Thoracic aorta (tissue), 2 donors: Measurements from ENCODE around the gene DOCK3. TPM values are rescaled to one million over a fixed set of nuclear protein-coding genes. Genes with fewer than 3 reads are reported as not detected.

Experiments
- ATAC-seq: fragments of 150-250 bp; one replicate; pipeline ENCODE4 v1.8.0; 2017; ENCODE audit warnings: low read depth; ENCODE audit not compliant: insufficient number of reproducible peaks, low FRiP score
- DNase-seq: peaks from one replicate; pipeline ENCODE4 v3.0.0-alpha.2; 2020; ENCODE audit warnings: low spot score
- H3K27ac ChIP-seq, 2 donors: fragments of 200-600 bp; sonication (generic); 1 replicate in 1 of 2; 2 replicates in 1 of 2; pipeline ENCODE4 v1.5.1; 2016; ENCODE audit warnings: mild to moderate bottlenecking in 2 of 2, moderate library complexity in 2 of 2
- H3K27me3 ChIP-seq: fragments of 200-600 bp; sonication (generic); replicated peaks from 2 replicates; pipeline ENCODE4 v1.6.0; 2016; ENCODE audit warnings: mild to moderate bottlenecking; ENCODE audit not compliant: insufficient read depth
- H3K36me3 ChIP-seq: fragments of 200-600 bp; sonication (generic); one replicate; pipeline ENCODE4 v1.5.1; 2016
- H3K4me1 ChIP-seq, 2 donors: fragments of 200-600 bp; sonication (generic); 1 replicate in 1 of 2; 2 replicates in 1 of 2; pipeline versions ENCODE4 v1.5.1 to v1.6.0; 2016; ENCODE audit warnings: low read depth in 2 of 2, mild to moderate bottlenecking in 1 of 2; ENCODE audit not compliant: control insufficient read depth in 1 of 2
- H3K4me3 ChIP-seq: fragments of 200-600 bp; sonication (generic); 2 replicates; pipeline ENCODE4 v1.5.1; 2016; ENCODE audit warnings: mild to moderate bottlenecking
- H3K9me3 ChIP-seq: fragments of 200-600 bp; sonication (generic); 2 replicates; pipeline ENCODE4 v1.5.1; 2016
- CTCF ChIP-seq: fragments of 200-600 bp; sonication (generic); IDR thresholded peaks from one replicate; pipeline ENCODE4 v1.5.1; 2019; ENCODE audit warnings: antibody characterized with exemption
- total RNA-seq, 2 donors: library from RNA; depleted of rRNA; stranded (reverse); fragments of >200 nt; gene quantifications; one replicate each; pipeline versions ENCODE4 v1.1.0 to v1.2.3, GENCODE V29; 2016

Gene DOCK3
- total RNA-seq, 2 donors from 2014 or later = 0.14 to 0.71 TPM

- H3K9me3 ChIP-seq = no peaks in the 10 kb centered on the region
- H3K27me3 ChIP-seq = no peaks in the 10 kb centered on the region
- DNase-seq (no peak), ATAC-seq (no peak)
- no peak overlapping the region for H3K27ac ChIP-seq
- TF ChIP-seq CTCF = no peak
- no peak overlapping the region for H3K4me3 ChIP-seq
- no peaks in the 10 kb centered on the region for H3K4me1 ChIP-seq
- no peaks in the 10 kb centered on the region for H3K36me3 ChIP-seq
Observed at GRCh38 chr3:51145811-51146585, 471.3 kb downstream of the DOCK3 start.

GRCh38 chr3:51146781-51147180, 472.1 kb downstream of the DOCK3 start:
- Histone ChIP-seq H3K27ac (no peak overlapping the region), H3K4me3 (no peak overlapping the region), H3K9me3 (no peaks in the 10 kb centered on the region), H3K36me3 (no peaks in the 10 kb centered on the region), H3K4me1 (no peaks in the 10 kb centered on the region), H3K27me3 (no peaks in the 10 kb centered on the region)
- TF ChIP-seq CTCF = no peak
- DNase-seq (no peak), ATAC-seq (no peak)

DNA sequence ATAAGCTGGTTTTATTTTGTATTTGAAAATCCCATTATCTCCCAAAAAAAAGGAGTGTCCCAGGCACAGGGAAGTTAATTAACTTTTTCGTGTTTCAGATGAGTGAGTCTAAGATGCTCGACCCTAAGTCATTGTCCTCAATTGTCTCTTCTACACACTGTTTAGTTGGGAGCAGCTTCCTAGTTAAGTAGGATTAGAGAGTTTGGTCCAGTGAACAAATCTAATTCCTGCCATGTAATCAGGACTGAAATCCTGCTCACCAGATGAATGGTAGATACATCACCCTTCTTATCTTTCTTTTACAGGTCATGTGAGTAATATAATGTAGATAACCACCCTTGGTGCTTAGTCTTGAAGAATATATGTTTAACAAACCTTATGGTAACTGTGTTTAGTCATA, 481.4 kb downstream of the DOCK3 start:
- no peaks in the 10 kb centered on the region for H3K36me3 ChIP-seq
- ATAC-seq = no peak
- H3K9me3 ChIP-seq = no peaks in the 10 kb centered on the region
- no peak overlapping the region for H3K4me3 ChIP-seq
- H3K27ac ChIP-seq = no peak overlapping the region
- H3K27me3 ChIP-seq = no peaks in the 10 kb centered on the region
- no peak for DNase-seq
- no peak for TF ChIP-seq CTCF
- H3K4me1 ChIP-seq = no peaks in the 10 kb centered on the region

GRCh38 chr3:51163051-51163450, 488.3 kb downstream of the DOCK3 start:
- H3K36me3 ChIP-seq = no peaks in the 10 kb centered on the region
- ATAC-seq (no peak), DNase-seq (no peak)
- H3K4me3 ChIP-seq = no peak overlapping the region
- no peaks in the 10 kb centered on the region for H3K4me1 ChIP-seq
- no peak overlapping the region for H3K27ac ChIP-seq
- no peak for TF ChIP-seq CTCF
- no peaks in the 10 kb centered on the region for H3K9me3 ChIP-seq
- no peaks in the 10 kb centered on the region for H3K27me3 ChIP-seq

DNA sequence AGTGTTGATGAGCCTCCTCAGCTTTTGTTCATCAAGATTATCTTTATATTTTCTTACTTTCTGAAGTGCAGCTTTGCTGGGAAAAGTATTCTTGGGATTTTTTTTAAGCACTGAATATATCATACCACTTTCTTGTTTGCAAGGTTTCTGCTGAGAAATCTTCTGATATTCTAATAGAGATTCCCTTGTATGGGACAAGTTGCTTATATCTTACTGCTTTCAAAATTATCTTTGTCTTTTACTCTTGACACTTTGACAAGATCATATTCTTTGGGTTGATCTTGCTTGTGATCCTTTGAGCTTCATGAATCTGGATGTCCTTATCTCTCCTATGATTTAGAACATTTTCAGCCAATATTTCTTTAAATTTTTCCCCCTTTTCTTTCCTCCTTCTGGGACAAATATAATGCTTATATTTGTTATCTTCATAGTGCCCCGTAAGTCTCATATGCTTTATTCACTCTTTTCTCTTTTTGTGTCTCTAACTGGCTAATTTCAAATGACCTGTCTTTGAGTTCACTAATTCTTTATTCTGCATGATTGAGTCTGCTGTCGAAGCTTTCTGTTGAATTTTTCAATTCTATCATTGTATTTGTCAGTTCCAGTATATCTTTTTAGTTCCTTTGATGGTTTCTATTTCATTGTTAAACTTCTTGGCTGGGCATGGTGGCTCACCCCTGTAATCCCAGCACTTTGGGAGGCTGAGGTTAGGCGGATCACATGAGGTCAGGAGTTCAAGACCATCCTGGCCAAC, 499.0 kb downstream of the DOCK3 start:
- Histone ChIP-seq H3K27me3 (no peaks in the 10 kb centered on the region), H3K36me3 (no peaks in the 10 kb centered on the region), H3K4me1 (no peaks in the 10 kb centered on the region), H3K27ac (no peak overlapping the region), H3K9me3 (peaks cover 25% of the 10 kb centered on the region), H3K4me3 (no peak overlapping the region)
- no peak for DNase-seq
- TF ChIP-seq CTCF = no peak
- ATAC-seq = no peak
